Thoracic aorta (tissue), 2 donors: ENCODE data around the gene RPL37. TPM values are rescaled to one million over a fixed set of nuclear protein-coding genes. Genes with fewer than 3 reads are reported as not detected.
"Not testable (repeated sequence)": the region's sequence is repeated elsewhere in the genome, so short reads cannot be mapped to it uniquely, and the experiment has no call there.

Experiments
- ATAC-seq: fragments of 150-250 bp; one replicate; pipeline ENCODE4 v1.8.0; 2017; ENCODE audit warnings: low read depth; ENCODE audit not compliant: insufficient number of reproducible peaks, low FRiP score
- DNase-seq: peaks from one replicate; pipeline ENCODE4 v3.0.0-alpha.2; 2020; ENCODE audit warnings: low spot score
- H3K27ac ChIP-seq, 2 donors: fragments of 200-600 bp; sonication (generic); 1 replicate in 1 of 2; 2 replicates in 1 of 2; pipeline ENCODE4 v1.5.1; 2016; ENCODE audit warnings: mild to moderate bottlenecking in 2 of 2, moderate library complexity in 2 of 2
- H3K27me3 ChIP-seq: fragments of 200-600 bp; sonication (generic); replicated peaks from 2 replicates; pipeline ENCODE4 v1.6.0; 2016; ENCODE audit warnings: mild to moderate bottlenecking; ENCODE audit not compliant: insufficient read depth
- H3K36me3 ChIP-seq: fragments of 200-600 bp; sonication (generic); one replicate; pipeline ENCODE4 v1.5.1; 2016
- H3K4me1 ChIP-seq, 2 donors: fragments of 200-600 bp; sonication (generic); 1 replicate in 1 of 2; 2 replicates in 1 of 2; pipeline versions ENCODE4 v1.5.1 to v1.6.0; 2016; ENCODE audit warnings: low read depth in 2 of 2, mild to moderate bottlenecking in 1 of 2; ENCODE audit not compliant: control insufficient read depth in 1 of 2
- H3K4me3 ChIP-seq: fragments of 200-600 bp; sonication (generic); 2 replicates; pipeline ENCODE4 v1.5.1; 2016; ENCODE audit warnings: mild to moderate bottlenecking
- H3K9me3 ChIP-seq: fragments of 200-600 bp; sonication (generic); 2 replicates; pipeline ENCODE4 v1.5.1; 2016
- CTCF ChIP-seq: fragments of 200-600 bp; sonication (generic); IDR thresholded peaks from one replicate; pipeline ENCODE4 v1.5.1; 2019; ENCODE audit warnings: antibody characterized with exemption
- total RNA-seq, 2 donors: library from RNA; depleted of rRNA; stranded (reverse); fragments of >200 nt; gene quantifications; one replicate each; pipeline versions ENCODE4 v1.1.0 to v1.2.3, GENCODE V29; 2016

RPL37 gene
- total RNA-seq, 2 donors from 2014 or later: 26.1 to 45.4 TPM

DNA sequence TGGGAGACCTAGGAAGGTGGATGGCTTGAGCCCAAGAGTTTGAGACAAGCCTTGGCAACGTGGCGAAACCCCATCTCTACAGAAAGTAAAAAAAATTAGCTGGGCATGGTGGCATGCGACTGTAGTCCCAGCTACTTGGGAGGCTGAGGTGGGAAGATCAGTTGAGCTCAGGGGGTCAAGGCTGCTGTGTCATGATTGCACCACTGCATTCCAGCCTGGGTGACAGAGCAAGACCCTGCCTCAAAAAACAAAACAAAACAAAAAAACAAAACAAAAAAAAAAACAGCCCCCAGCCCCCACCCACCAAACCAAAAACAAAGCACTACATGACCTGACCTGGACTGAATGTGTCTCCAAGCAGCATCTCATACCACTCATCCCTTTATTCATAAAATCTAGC lies 40.9 kb upstream of the RPL37 start:
- H3K27me3 ChIP-seq: no peaks in the 10 kb centered on the region
- H3K9me3 ChIP-seq: no peaks in the 10 kb centered on the region
- TF ChIP-seq CTCF: no peak
- no peaks in the 10 kb centered on the region for H3K4me1 ChIP-seq
- no peak overlapping the region for H3K4me3 ChIP-seq
- no peak for DNase-seq
- no peaks in the 10 kb centered on the region for H3K36me3 ChIP-seq
- ATAC-seq: no peak
- no peak overlapping the region for H3K27ac ChIP-seq

DNA sequence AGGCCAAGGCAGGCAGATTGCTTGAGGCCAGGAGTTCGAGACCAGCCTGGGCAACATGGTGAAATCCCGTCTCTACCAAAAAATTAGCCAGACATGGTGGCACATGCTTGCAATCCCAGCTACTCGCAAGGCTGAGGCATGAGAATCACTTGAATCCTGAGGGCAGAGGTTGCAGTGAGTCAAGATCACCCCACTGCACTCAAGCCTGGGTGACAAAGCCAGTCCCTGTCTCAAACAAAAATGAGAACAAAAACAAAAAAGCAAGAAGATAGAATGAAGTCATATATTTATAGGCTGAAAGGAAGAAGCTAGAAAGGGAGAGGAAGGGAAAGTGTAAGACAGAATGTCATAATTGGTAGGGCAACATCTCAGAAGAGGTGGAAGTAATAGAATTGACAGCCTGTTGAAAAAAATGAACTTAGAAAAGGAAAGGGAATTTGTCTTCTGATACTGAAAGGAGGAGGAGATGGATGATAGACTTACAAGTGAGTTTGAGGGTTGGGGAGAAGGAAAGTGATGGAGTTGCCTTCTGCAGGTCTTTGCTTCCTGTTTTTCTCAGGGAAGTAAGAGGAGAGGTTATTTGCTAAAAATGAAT lies 38.4 kb upstream of the RPL37 start:
- no peak for ATAC-seq
- no peak for DNase-seq
- Histone ChIP-seq H3K4me1 (no peaks in the 10 kb centered on the region), H3K9me3 (no peaks in the 10 kb centered on the region), H3K4me3 (no peak overlapping the region), H3K36me3 (no peaks in the 10 kb centered on the region), H3K27ac (no peak overlapping the region), H3K27me3 (no peaks in the 10 kb centered on the region)
- no peak for TF ChIP-seq CTCF

DNA sequence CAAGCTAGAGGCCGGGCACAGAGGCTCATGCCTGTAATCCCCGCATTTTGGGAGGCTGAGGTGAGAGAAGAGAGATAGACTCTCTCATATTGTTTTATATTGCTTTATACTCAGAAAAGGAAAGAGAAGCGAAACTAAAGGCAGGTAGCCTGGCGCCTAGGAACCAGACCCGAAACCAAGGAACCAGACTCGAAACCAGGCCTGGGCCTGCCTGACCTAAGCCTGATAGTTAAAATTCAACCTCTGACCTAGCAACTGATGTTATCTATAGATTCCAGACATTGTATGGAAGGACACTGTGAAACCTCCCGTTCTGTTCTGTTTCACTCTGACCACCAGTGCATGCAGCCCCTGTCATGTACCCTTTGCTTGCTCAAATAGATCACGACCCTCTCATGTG lies 37.2 kb upstream of the RPL37 start:
- H3K4me1 ChIP-seq, H3K27ac ChIP-seq, DNase-seq, H3K4me3 ChIP-seq, H3K27me3 ChIP-seq, ATAC-seq, H3K9me3 ChIP-seq, H3K36me3 ChIP-seq: not testable (repeated sequence)

DNA sequence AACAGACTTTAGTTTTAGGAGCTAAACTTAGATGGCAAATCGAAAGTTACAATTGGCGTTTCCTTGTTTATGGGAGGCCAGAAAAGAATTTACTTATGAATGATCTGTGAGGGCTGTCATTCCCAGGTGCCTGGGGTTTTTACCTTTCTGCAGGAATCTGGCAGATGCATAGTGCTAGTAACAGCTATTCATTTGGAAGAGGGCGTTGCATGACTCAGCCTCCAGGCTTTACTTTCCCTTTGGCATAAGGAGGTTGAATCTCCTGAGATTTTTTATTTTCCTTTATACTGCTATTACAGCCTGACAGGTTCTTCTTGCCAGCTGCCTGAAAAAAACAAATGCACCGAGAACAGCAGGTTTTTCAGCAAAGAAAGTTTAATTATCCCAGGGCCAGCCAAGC lies 36.2 kb upstream of the RPL37 start:
- Histone ChIP-seq H3K27ac (no peak overlapping the region), H3K4me3 (no peak overlapping the region), H3K36me3 (no peaks in the 10 kb centered on the region), H3K4me1 (no peaks in the 10 kb centered on the region), H3K9me3 (no peaks in the 10 kb centered on the region), H3K27me3 (no peaks in the 10 kb centered on the region)
- DNase-seq (no peak), ATAC-seq (no peak)
- no peak for TF ChIP-seq CTCF

DNA sequence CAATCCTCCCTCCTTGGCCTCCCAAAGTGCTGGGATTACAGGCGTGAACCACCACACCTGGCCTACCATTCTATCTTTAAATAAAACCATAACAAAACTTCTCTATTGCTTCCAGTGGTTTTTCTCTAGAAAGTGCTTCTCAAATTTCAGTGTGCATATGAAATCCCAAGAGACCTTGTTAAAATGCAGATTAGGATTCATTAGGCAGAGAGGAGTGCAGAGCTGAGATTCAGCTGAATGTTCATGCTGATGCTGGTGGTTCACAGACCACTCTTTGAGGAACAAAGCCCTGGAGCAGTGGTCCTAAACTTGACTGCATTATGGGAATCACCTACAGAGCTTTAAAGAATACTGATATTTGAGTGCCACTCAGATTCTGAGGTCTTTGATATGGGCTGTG lies 34.4 kb upstream of the RPL37 start:
- no peaks in the 10 kb centered on the region for H3K36me3 ChIP-seq
- no peaks in the 10 kb centered on the region for H3K27me3 ChIP-seq
- no peak overlapping the region for H3K4me3 ChIP-seq
- no peak for TF ChIP-seq CTCF
- H3K4me1 ChIP-seq: no peaks in the 10 kb centered on the region
- H3K9me3 ChIP-seq: no peaks in the 10 kb centered on the region
- ATAC-seq (no peak), DNase-seq (no peak)
- H3K27ac ChIP-seq: no peak overlapping the region

DNA sequence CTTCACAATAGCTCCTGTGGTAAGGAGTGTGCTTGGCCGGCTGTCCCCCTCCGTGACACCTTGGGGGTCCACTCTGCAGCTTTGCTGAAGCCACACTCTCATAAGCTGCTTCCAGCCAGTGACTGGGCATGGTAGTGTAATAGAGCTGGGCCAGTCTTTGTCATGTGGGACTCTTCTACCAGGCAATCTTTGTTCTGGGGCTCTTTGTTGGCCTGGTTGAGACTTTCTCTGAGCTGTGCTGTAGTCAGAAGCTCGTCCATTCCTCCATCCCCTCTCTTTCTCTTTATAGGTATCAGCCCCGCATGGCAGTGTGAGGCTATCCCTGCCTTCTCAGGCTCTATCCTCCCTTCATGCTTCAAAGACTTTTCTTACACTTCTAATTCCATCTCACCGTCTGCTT lies 31.8 kb upstream of the RPL37 start:
- Histone ChIP-seq H3K27ac (no peak overlapping the region), H3K36me3 (no peaks in the 10 kb centered on the region), H3K4me3 (no peak overlapping the region), H3K27me3 (no peaks in the 10 kb centered on the region), H3K4me1 (no peaks in the 10 kb centered on the region), H3K9me3 (peaks cover 3% of the 10 kb centered on the region)
- DNase-seq: no peak
- TF ChIP-seq CTCF: no peak
- no peak for ATAC-seq

DNA sequence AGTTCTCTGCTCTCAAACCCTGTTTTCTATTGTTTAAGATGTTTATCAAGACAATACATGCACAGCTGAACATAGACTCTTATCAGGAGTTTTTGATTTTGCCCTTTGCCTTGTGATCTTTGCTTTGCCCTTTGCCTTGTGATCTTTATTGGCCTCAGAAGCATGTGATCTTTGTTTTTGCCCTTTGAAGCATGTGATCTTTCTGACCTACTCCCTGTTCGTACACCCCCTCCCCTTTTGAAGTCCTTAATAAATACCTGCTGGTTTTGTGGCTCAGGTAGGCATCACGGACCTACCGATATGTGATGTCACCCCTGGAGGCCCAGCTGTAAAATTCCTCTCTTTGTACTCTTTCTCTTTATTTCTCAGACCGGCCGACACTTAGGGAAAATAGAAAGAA lies 30.0 kb upstream of the RPL37 start:
- ATAC-seq, H3K27ac ChIP-seq, H3K36me3 ChIP-seq, H3K4me1 ChIP-seq, H3K9me3 ChIP-seq, H3K4me3 ChIP-seq, H3K27me3 ChIP-seq, DNase-seq: not testable (repeated sequence)
